Effector CD8-positive, alpha-beta T cell (primary cell): ENCODE data around the gene KCNJ15.

Source experiments
- DNase-seq: peaks from one replicate; lab custom pipeline; 2025; lab: John Stamatoyannopoulos, UW

The KCNJ15 gene

DNA sequence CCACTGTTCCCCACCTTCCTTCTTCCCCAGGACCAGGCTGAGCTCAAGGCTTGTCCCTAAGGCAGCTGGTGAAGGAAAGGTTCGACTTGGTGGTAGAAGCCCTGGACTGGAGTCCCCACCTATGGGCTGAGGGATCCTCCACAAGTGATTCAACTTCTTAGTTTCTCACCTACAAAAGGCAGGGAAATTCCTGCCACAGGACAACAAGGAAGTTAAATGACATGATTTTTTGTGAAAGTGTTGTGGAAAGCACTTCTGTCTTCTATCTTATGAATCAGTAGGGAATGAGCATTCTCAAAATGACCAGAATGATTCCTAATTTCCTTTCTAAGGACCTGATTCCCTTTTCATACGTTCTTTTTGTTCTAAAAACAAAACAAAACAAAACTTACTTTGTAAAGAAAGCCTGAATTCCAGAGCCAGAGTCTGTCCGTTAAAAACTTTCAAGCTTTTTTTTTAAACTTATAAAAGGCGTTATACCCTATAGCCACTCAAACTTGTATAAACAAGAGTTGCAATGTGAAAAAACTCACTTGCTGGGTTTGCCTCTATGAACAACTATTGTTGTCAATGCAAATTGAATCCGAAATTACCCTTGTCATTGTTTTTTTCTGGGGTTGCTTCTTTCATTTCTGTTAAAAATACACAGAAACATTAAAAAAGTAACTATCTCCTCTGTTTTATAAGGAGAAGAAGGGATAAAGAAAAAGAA, 12.2 kb downstream of the KCNJ15 start:
- no peak for DNase-seq

DNA sequence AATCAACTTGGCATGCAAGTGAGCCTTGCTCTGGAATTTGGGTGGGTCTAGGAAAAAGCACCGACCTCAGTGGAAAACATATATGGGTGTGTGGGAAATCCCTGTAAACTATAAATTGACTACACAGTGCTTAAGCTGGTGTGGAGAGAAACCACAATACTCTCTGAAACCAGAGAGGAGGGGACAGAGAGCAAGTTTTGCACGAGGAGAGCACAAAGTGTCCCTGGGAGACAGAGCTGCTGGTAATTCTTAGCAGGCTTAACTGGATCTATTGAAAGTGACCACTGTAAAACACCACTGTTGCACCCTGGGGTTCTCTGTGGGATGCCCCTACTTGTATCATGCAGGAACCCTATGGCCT, 12.8 kb downstream of the KCNJ15 start:
- DNase-seq = no peak

DNA sequence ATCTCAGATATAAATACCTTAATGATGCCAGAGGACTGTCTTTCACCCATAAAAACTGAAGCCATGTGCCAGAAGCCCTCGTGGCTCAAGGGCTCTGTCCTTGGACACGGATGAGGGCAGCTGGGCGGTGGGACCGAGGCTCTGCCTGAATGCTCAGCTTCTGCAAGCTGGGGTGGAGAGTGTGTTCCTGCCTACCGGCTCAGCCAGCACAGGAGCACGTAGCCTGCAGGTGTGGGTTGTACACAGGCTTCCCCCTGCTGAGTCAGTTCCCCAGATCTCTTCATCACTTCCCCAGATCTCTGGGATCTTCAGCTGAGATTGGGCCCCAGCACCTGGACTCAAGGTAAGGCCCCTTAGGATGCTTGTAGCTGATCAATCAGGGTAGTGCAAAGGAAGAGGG, 15.4 kb downstream of the KCNJ15 start:
- DNase-seq = no peak

DNA sequence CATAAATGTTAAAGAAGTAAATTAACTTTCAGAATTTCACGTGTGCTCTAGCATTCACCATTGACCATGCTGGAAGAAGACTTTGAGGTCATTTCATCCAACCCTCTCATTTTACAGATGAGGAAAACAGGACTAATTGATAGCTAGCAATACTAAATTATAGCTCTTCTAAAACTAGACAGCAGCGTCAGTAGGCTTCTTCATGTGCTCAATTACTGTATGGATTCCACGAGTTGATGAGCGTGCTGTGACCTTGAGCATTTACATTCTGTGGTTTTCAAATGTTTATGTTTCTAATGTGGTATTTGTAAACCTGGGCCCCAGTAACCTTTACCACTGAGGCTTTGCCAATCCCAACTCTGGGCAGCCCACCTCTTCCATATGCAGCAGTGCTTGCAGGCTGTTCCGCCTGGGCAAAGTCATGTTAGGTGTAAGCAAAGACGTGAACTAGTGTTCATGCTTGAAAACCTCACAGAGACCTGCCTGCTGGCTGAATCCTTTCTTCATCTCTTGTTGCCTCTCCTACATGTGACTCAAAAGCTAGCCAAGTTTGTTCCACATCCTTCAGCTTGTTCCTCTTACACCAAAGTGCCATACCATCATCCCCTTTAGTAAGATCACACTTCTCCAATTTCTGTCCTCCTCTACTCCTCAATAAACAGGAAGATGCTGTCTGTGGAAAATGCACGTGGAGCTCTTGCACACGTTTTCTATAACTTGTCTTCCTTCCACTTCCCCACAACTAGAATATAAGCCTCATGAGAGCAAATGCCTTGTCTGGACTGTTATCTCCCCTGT, 17.2 kb downstream of the KCNJ15 start:
- DNase-seq = no peak

DNA sequence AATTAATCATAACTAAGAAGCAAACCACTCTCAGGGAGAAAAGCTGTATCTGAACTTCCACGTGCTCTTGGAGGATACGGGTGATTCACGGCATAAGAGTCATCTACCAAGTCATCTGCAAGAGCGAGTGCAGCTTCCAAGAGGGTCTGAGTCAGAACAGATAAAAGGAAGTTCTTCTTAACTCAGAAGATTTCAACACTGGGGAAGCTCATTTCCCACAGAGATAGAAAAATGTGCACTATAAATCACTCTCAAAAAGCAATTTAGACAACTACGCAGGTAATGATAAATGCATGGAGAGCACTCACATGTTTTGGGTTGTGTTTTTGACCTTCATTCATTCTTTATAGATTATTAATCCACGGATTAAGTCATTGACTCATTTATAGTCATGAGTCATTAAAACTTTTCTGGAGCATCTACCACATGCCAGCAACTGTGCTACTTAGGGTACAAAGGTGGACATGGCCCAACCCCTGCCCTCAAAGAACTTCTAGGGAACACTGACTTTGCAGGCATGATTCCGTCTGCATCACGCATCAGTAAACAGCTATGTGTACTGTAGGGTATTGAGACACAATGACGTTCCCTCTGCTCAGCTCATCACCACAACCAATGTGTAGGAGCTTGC, 20.8 kb downstream of the KCNJ15 start:
- no peak for DNase-seq

DNA sequence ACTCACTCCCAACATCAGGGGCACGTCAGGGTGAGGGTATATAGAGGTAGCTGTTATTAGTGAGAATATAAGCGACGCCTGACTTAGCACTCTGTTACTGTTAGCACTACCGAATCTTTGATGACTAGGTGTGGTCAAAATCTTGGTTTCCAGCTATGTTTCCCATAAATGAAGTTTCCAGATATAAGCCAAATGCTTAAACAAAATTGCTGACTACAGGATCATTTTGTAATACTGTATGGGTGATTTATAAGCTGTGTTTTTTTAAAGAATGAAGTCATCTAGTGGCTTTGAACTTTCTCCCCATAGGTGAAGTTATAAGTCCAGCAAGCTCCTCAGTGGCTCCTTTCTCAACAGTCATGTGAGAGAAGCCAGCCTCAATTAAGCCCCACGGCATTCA, 23.7 kb downstream of the KCNJ15 start:
- no peak for DNase-seq

DNA sequence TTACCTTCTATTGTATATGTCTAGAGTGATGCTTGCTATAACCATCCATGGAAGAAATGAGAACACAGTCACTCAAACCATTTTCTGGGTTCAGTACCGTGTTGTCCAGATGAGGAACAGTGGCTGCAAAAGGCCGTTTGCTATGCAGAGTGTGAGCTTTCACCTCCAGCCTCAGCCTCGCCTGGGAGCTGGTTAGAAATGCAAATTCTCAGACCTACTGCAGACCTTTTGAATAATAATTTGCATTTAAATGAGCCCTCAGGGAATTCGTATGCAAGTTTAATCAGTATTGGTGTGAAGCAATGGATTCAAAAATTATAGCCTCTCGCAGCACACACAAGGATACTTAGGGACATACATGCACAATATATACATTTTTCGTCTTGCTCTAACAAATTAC, 24.1 kb downstream of the KCNJ15 start:
- no peak for DNase-seq

DNA sequence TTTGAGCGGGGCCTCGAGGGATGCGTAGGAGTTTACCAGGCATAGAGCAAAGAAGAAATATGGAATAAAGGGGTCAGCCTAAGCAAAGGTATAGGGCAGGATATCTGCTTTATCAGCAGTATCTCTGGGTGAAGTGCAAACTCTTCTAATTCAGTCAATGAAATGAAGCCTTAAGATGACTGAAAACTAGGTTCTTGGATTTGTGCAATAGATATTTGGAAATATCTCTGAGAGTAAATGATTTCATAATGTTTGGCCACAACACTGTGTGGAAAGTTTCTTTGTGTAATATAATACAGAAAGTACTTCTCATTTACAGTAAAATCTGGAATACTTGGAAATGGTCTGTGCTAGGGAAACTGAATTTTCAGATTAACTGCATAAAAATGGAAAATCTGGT, 26.1 kb downstream of the KCNJ15 start:
- DNase-seq = no peak

DNA sequence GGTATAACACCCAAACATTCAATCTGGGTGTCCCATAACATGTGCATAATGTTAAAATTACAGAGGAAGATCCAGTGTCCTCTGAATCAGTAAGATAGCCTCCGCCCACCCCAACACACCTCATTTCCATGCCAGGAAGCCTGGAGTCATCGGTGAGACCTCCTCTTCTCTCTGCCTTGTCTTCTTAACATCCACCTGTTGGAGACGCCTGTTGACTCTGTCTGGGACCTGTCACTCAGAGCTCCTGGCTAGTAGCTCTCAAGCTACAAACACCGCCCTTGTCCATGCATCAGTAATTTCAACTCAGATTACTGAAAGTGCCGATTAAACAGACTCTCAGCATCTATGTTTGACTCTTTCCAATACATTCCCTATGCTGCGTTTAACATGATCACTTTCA, 27.4 kb downstream of the KCNJ15 start:
- DNase-seq = no peak

DNA sequence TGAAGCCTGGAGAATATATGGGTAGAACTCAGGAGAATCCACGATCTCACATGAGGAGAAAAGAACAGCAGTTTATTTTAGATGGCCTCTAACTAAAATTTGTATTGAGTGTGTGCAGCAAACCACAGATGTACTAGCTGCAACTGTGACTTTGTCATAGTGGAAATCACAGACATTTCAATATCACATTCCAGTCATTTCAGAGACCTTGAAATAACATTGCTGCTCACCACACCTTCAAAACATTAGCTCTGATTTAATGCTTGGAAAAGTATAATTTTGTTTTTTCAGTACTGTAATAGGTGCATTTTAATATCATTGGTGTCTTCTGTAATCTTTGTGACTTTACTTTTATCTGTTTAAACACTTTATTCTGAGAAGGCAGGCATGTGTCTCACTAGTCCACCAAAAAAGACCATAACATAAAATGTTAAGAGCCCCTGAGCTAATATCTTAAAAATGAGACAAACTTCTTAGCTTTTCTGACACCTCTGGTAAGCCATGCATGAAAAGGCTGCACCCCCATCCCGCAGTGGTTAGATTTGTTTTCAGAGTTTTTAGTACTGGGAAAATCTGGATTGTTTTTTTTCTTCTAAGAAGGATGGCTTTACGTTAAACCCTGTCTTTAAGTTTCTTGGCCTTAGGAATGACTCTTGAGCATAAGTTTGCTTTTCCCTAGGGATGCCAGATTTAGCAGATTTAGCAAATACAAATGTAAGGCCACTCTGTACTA, 30.1 kb downstream of the KCNJ15 start:
- no peak for DNase-seq

DNA sequence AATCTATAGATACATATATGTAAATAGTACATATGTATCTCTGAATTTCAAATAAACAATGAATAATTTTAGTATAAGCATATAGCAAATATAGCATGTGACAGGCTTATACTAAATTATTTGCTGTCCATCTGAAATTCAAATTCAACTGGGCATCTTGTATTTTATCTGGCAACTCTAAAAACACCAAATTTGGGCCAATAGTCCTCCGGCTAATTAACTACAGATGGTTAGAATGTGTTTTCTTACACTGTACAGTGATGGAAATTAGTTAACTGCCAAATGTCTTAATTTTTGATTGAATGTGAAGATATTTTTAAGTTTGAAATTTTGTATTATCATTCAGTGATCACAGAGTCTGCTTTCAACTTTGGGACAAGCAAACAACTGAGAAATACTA, 30.7 kb downstream of the KCNJ15 start:
- DNase-seq = no peak

DNA sequence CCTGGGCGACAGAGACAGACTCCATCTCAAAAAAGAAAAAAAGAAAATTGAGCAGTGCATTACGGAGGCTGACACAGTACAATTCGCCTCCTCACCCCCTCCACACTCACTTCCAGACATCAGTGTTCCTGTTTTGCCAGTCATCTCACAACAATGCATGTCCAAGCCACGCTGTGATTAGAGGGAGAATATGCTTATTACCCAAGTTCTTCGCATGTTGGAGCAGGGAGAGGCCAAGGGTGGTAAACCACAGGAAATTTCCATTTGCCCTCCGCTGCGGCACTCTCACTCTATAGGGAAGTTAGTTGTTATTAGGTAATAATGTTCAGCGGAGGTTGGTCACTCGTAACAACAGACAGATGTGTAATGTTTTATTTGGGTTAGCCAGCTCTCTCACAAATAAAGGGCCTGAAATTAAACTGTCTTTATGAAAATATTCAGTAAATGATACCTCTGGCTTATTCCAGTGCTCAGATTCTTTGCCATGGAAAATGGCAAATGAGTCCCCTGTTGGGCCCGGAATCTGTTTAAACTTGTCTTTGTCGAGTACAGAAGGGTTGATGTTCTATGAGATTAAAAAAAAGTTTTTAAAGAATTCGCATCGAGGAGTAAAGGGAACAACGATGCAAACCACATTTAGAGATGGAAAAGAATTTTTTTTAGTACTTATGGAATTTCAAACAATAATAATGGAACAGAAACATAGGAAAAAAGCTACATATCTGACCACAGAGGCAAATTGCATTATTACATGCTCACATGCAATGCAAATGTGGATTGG, 33.1 kb downstream of the KCNJ15 start:
- no peak for DNase-seq

DNA sequence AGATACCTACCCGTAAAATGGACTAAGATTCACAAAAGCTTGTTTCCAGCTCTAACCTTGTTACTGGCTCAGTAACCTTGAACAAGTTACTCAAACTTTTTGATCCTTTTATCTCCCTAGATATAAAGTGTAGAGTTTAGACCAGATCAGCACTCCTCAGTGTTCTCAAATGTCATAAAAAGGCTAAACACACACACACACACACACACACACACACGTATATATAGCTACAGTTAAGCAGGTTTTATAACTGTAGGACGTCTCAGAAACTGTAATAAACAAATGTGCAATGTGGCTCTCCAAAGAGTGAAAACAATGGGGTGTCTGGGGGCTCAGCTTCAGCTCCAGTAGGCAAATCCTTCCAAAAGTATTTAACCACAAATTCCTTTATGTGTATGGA, 34.0 kb downstream of the KCNJ15 start:
- no peak for DNase-seq

DNA sequence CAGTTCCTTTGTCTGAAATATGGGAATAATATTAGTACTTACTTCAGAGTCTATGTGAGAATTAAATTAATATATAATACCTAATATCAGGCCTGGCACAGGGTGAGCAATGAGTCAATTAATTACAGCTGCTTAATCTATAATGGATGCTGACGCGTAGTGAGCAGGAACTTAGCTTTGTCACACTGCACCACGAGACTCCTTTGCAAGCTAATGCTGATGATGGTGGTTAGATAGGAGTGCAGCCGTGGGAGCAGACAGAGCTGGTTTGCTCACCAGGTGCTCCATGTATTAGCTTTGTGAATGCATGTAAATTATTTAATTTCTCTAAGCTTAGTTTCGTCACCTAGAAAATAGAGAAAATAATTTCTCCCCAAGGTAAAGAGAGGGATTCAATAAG, 35.1 kb downstream of the KCNJ15 start:
- no peak for DNase-seq

DNA sequence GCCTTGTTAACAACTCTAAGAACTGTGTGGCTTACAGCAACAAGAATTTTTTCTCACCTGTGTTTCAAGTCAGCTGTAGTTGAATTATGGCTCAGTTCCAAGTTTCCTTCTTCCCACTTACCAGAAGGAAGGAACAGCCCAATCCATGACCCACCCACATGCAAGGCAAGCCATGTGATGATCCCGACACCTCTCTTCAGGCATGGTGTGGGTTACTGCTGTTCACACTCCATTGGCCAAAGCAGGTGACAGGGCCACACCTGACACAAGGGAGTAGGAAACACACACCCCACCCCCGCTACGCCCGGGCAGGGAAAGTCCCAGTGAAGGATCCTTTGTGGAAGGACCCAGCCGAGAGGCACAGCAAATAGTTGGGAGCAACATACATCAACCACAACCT, 36.3 kb downstream of the KCNJ15 start:
- DNase-seq = no peak

DNA sequence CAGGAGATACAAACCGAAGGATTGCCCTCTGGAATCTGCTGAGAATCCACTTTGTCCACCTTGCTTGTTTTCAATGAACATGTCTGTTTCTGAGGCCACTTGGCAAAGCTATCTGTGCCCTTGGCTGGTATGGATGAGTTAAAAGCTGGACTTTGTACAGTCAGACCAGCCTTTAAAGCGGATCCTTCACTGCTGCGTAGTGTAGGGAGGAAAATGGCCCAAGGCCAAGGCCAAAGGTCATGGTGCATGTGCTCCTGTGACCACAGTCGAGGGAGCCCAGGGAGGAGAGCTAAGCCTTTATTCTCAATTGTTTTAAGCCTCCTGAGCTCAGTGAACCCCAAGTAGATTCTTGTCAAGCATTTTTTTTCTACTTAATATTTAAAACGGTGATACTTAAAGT, 37.0 kb downstream of the KCNJ15 start:
- no peak for DNase-seq

DNA sequence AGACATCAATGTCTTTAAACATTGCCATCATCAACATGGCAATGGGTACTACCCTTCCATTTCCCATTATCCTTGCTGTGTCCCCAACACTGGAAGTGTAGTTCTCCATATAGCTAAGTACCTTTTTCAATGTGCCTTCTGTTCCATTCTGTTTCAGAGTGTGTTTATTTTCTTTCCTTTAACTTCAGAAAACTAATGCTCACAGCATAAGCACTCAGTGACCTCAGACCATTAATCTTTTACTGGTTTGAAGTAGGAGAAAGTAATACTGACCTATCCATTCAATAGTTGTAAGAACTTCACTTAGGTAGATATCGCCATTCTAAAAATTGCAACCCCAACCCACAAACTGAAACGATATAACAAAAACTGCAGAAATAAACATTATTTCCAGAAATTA, 37.8 kb downstream of the KCNJ15 start:
- DNase-seq = no peak

DNA sequence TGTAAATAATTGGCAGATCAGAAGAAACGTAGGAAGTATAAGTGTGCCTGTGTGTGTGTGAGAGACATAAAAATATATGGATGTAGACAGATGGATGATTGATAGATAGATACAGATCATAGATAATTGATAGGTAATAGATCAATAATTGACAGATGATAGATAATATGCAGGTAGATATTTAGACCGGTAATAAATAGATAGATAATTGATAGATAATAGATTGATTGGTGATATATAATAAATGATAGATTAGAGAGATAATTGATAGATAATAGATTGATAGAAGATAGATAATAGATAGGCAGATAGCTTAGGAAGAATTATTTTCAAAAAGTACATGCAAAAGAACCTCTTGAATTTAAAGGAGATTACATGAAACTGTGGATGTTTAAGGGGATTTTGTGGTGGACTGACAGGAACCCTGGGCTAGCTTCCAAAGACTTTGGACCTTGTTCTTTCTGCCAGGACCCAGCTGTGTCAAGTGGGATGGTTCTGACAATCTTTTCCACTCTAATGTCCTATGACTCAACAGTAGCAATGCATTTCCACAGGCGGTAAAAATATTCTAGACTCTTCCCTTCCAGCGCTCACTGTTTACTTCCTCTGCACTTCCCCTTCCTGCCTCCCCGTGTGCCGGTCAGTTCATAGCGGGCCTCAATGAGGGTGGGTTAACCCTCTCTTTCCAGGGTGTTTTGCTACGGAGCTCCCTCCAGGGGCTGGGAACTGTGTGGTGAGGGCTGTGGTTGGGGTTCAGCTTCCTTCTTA, 39.4 kb downstream of the KCNJ15 start:
- DNase-seq = no peak

DNA sequence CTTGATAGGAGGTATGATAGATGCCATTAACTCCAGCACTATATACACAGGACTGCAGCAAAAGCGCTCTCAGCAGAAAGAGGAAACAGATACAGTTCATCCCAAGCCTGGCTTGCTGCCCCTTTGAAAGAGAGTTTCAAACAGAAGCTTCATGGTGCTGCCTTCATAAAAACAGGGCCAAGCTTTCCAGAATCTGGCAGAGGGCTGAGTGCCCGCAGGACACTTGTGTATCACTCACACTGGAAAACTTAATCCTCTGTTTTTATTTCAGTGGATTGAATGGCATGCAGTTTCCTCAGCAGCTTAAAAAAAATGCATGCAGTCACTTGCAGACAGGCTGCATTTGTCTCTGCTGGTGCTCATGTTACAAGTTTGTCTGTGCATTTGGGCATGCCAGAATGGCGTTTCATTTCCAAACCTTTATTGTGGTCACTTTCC, 40.4 kb downstream of the KCNJ15 start:
- DNase-seq = no peak

DNA sequence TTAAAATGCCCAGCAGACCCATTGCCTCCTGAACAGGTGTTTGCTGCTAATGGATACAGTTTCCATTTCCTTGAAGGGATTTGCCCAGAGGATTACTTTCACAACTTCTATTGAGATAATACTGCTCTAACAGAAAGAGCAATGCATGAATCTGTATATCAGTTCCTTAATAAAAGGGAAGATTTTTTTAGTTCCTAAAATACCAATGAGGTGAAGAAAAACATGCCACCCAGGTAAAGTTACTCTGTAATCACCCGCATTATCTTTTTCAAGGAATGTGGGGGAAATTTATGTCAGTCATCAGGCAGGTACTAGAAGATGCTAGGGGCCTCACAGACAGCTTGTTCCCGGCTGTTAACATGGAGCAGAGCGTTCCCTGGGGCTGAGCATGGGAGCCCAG, 41.1 kb downstream of the KCNJ15 start:
- no peak for DNase-seq

DNA sequence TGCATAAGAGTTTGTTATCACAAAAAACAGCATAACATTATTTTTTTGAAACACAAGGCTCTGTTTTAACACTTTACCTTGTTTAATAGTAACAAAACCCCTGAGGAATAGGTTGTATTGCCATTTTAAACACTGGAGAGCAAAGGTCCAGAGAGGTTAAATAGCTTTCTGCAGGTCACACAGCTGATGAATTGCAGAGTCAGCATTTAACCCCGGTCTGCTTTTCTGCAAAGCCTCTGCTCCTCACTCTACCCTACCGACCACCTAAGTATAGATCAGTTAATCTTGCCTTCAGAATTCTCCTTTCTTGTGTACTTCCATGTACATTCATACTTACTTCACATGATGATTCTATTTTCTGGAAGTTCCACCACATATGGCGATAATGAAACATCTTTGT, 42.0 kb downstream of the KCNJ15 start:
- DNase-seq = no peak
